Body of pancreas (tissue), 4 donors: Measurements from ENCODE around the gene HIPK1. TPM values are rescaled to one million over a fixed set of nuclear protein-coding genes. Genes with fewer than 3 reads are reported as not detected.

Experiments
- ATAC-seq: fragments of 150-250 bp; one replicate; pipeline ENCODE4 v1.9.1; 2016
- DNase-seq, 4 donors: peaks; one replicate each; pipeline ENCODE4 v3.0.0-alpha.2; 2019
- H3K27ac ChIP-seq, 4 donors: fragments of 200-600 bp; sonication (generic); 1 replicate in 3 of 4; 2 replicates in 1 of 4; pipeline versions ENCODE4 v1.5.1 to v1.6.1; 2016 to 2019; ENCODE audit warnings: mild to moderate bottlenecking in 1 of 4, mixed read lengths in 1 of 4, moderate library complexity in 1 of 4
- H3K27me3 ChIP-seq, 2 donors: fragments of 200-600 bp; sonication (generic); one replicate each; pipeline ENCODE4 v1.6.0; 2016; ENCODE audit warnings: mild to moderate bottlenecking in 1 of 2
- H3K36me3 ChIP-seq, 2 donors: fragments of 200-600 bp; sonication (generic); replicated peaks in 1 of 2; 2 replicates each; pipeline ENCODE4 v1.5.1; 2016; ENCODE audit warnings: low read depth in 2 of 2; ENCODE audit not compliant: insufficient read depth in 1 of 2
- H3K4me1 ChIP-seq: fragments of 200-600 bp; sonication (generic); one replicate; pipeline ENCODE4 v1.6.0; 2016
- H3K4me3 ChIP-seq, 2 donors: fragments of 200-600 bp; sonication (generic); 1 replicate in 1 of 2; 2 replicates in 1 of 2; pipeline ENCODE4 v1.5.1; 2016 to 2019
- H3K9me3 ChIP-seq, 3 donors: fragments of 200-600 bp; sonication (generic); 1 replicate in 2 of 3; 2 replicates in 1 of 3; pipeline ENCODE4 v1.5.1; 2016
- CTCF ChIP-seq, 7 experiments: fragments of 450-650 bp in 4 of 7; fragments of 200-600 bp in 3 of 7; sonication (generic) in 3 of 7; IDR thresholded peaks; one replicate each; pipeline ENCODE4 v1.5.1; 2016 to 2019; ENCODE audit warnings: antibody characterized with exemption in 7 of 7
- POLR2A ChIP-seq, 3 donors: fragments of 450-650 bp; IDR thresholded peaks; one replicate each; pipeline ENCODE4 v1.6.1; 2016; ENCODE audit warnings: antibody characterized with exemption in 3 of 3, mild to moderate bottlenecking in 2 of 3
- WGBS, 2 donors: methylation state at CpG; one replicate each; pipeline ENCODE4 v1.1.5; 2017; 5-methylcytosine and 5-hydroxymethylcytosine counted together
- intact Hi-C: fragments of 100-400 bp; cut with DNase I; formaldehyde crosslinking; loops from one replicate; pipeline ENCODE4 v1.15.1; 2023
- total RNA-seq, 2 donors: library from RNA; depleted of rRNA; stranded (reverse); fragments of >200 nt; gene quantifications; one replicate each; pipeline ENCODE4 v1.1.0, GENCODE V29; 2016

The HIPK1 gene
- total RNA-seq, 2 donors from 2014 or later, result 22.7 to 30.1 TPM

GRCh38 chr1:113978863-113979702 is 50.0 kb downstream of the HIPK1 start, which contains the start of gene OLFML3:
Gene OLFML3, plus strand, starts transcription at chr1:113979474. Its CDS starts 43 bp downstream, at chr1:113979517.
- Histone ChIP-seq H3K9me3 (no peaks in the 10 kb centered on the region), H3K4me1 (peaks cover 30% of the 10 kb centered on the region), H3K27me3 (no peaks in the 10 kb centered on the region), H3K4me3 (no peak within 1 kb of the TSS), H3K36me3 (no peaks in the 10 kb centered on the region), H3K27ac (peak within 1 kb of the TSS in 3 of 4 donors; percentile 37 to 76 (median 74))
- intact Hi-C loops, result no loop called here
- peak in 2 of 3 donors; percentile 42 to 46 for TF ChIP-seq POLR2A (IDR thresholded peaks at IDR 0.05)
- peak; percentile 33 to 76 (median 73) for TF ChIP-seq CTCF (IDR thresholded peaks at IDR 0.05)
- ATAC-seq (peak; percentile 79), DNase-seq (peak; percentile 82 to 91 (median 88))
- WGBS, 2 donors, result 22 to 25% methylated on average over 13 of the region's 13 CpGs

GRCh38 chr1:113980110-113980509 is 51.0 kb downstream of the HIPK1 start:
- WGBS, 2 donors, result 59 to 67% methylated on average over 10 of the region's 10 CpGs
- Histone ChIP-seq H3K4me3 (no peak overlapping the region), H3K27me3 (no peaks in the 10 kb centered on the region), H3K27ac (peak overlapping the region in 2 of 4 donors; percentile 74 to 76), H3K36me3 (no peaks in the 10 kb centered on the region), H3K9me3 (no peaks in the 10 kb centered on the region), H3K4me1 (peaks cover 27% of the 10 kb centered on the region)
- peak; percentile 25 to 55 (median 40) for DNase-seq
- ATAC-seq, result no peak
- no peak for TF ChIP-seq POLR2A (IDR thresholded peaks at IDR 0.05)
- no peak for TF ChIP-seq CTCF (IDR thresholded peaks at IDR 0.05)
- intact Hi-C loops, result loop anchor here (5.0 kb wide), 1 partner anchor 297 kb away; no protein-coding TSS in a partner anchor

GRCh38 chr1:113981962-113982931 is 53.1 kb downstream of the HIPK1 start:
- H3K4me1 ChIP-seq, result peaks cover 18% of the 10 kb centered on the region

More at GRCh38 chr1:113981962-113982931, 53.1 kb downstream of the HIPK1 start:
- ATAC-seq (peak; percentile 28), DNase-seq (peak; percentile 26 to 58 (median 42))
- intact Hi-C loops, result loop anchor here (5.0 kb wide), 1 partner anchor 295 kb away; no protein-coding TSS in a partner anchor
- Histone ChIP-seq H3K27me3 (no peaks in the 10 kb centered on the region), H3K4me3 (no peak overlapping the region), H3K36me3 (no peaks in the 10 kb centered on the region), H3K9me3 (no peaks in the 10 kb centered on the region), H3K27ac (peak overlapping the region in 1 of 4 donors; percentile 43)
- 31 to 49% methylated on average over 16 to 18 of the region's 18 CpGs for WGBS, 2 donors
- TF ChIP-seq POLR2A (IDR thresholded peaks at IDR 0.05), result no peak
- no peak for TF ChIP-seq CTCF (IDR thresholded peaks at IDR 0.05)
